Left ventricle myocardium superior (tissue), 1 donor: Measurements from ENCODE around the gene HOXD12. TPM values are rescaled to one million over a fixed set of nuclear protein-coding genes. Genes with fewer than 3 reads are reported as not detected.

Experiments used
- ATAC-seq: fragments of 200-7000 bp; cut with Tn5 transposase; one replicate; pipeline ENCODE4 v1.9.1; 2020; ENCODE audit warnings: mild to moderate bottlenecking, moderate library complexity
- DNase-seq: peaks from one replicate; pipeline ENCODE4 v3.0.0-alpha.2; 2020
- intact Hi-C: fragments of 100-400 bp; cut with micrococcal nuclease; formaldehyde crosslinking; loops from one replicate; pipeline ENCODE4 v1.11.0; 2022
- total RNA-seq: library from RNA; stranded (reverse); fragmentation: NEBNext Ultra II Directional; extraction: Animal tissue kit (Norgen Biotek cat#: 25700); gene quantifications from one replicate; pipeline ENCODE4 v1.2.1, GENCODE V29; 2021
- donor health status: DM: no; HTN: yes; CAD: no; lungs with severe emphysema.

The HOXD12 gene
- total RNA-seq, 1 donor from 2014 or later, result not detected

DNA sequence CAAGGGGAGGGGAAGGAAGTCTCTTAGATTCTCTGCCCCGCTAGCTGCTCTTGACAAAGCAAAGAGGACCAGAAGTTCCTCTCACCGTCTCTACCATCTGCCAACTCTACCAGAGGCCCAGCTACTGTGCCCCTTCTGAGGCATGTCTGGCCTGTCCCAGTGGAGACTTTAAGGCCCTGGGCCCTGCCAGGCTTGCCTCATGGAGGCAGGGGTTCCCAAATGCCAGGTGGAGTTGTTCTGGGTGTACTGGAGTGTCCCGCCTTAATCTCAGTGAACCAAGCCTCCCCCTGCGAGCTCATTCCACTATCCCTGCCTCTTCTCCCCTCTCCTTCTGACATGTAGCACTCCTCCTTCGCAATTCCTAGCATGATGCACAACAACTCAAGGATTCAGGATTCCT is 2.2 kb downstream of the HOXD12 start:
- DNase-seq, result no peak
- intact Hi-C loops, result no loop called here
- ATAC-seq, result no peak

DNA sequence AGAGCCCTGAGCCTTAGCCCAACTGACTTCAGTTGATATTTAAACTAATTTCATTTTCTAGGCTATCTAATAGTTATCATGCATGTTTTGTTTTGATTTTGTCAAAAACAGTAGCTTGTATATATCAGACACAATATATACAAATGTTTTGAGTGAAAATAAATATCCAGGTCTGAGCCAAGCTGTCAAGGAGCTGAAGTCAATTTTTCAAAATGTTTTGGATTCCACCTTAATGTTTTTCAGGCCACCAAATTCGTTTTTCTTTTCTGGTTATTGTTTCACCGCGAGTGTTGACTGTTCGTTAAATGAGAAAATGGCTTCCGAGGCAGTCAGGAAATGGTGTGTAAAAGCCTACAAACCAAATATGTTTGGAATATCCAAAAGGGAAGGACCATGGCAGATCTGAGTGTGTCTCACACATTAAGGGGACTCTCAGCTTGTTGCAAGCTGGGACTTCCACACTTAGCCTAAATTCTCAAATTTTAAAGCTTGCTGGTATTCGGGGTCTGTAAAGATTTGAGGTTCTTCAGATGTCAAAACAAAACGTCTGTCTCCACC is 2.8 kb downstream of the HOXD12 start:
- ATAC-seq, result no peak
- intact Hi-C loops, result no loop called here
- no peak for DNase-seq

- no peak for DNase-seq
- ATAC-seq, result no peak
- intact Hi-C loops, result no loop called here
Measured at GRCh38 chr2:176103194-176103593, 3.6 kb downstream of the HOXD12 start.

GRCh38 chr2:176103742-176104315 is 4.2 kb downstream of the HOXD12 start:
- intact Hi-C loops, result no loop called here
- DNase-seq, result no peak
- no peak for ATAC-seq

DNA sequence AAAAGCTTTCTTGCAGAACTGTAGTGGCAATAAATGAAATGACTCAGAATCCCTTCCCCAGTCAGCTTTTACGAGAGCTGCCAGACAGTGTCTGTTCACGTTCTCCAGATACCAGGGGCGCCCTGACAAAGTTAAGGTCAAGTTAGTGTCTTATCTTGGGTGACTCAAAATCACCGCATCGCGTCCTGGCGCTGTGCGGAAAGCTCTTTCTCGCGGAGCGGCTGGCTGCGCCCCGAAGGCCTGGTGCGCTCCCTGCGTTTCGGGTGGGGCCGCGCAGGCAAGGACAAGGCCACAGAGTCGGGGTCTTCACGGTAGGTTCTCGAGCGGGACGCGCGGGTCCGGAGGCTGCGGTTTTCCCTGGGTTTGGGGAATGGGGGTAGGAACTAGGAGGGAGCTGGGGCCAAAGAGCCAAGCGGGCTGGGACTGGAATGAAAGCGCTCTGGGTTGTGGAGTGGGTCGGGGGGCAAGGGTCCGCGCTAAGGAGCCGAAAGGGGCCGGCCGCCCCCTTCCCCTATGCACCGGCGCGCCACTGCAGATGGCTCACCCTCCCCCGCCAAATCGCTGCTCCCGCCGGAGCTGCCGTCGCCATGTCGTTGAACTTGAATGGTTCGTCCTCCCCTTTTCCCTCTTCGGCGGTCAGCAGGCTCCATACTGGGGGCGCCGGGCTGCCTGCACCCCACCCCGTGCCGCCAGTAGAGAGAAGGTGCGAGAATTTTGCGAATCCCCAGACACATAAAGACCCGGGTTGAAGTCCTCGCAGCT is 4.9 kb downstream of the HOXD12 start:
- ATAC-seq (no peak), DNase-seq (no peak)
- intact Hi-C loops, result no loop called here

GRCh38 chr2:176105078-176105729 is 5.6 kb downstream of the HOXD12 start:
- ATAC-seq (no peak), DNase-seq (no peak)
- intact Hi-C loops, result no loop called here

DNA sequence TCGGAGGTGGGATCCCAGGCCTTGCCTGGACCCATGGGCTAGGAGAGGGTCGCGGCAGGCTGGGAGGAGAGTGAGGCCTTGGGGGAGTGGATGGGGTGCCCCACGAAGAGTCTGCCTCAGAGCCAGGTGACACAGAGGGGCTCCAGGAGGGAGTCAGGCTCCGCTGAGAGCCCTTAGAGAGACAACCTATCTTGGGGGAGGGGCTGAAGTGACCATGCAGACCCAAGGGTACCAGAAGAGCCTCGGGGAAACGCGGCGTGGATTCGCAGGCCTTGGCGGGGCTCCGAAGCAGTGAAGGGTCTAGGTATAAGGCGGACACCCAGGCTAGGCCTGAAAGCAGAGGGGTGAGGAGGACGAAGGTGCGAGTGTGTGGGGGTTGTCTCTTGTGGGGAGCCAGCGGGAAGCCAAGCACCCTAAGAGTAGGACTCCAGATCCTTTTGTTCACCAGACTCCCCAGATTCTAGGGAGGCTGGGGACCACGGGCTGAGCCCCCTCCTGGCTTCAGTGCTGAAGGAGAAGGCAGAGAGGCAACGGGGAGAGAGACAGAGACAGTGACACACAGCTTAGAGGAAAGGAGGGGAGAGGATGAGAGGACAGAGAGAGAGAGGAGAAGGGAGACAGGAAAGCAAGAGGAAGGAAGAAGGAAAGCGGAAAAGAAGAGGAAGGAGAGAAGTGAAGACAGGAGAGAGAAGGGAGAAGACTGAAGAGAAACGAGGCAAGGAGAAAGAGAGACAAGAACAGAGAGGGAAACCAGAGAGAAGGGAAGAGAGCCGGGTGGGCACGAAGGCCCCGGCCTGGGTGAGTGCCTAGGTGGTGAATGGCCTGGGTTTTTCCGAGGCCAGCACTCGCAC is 6.4 kb downstream of the HOXD12 start:
- intact Hi-C loops, result no loop called here
- no peak for ATAC-seq
- DNase-seq, result no peak

DNA sequence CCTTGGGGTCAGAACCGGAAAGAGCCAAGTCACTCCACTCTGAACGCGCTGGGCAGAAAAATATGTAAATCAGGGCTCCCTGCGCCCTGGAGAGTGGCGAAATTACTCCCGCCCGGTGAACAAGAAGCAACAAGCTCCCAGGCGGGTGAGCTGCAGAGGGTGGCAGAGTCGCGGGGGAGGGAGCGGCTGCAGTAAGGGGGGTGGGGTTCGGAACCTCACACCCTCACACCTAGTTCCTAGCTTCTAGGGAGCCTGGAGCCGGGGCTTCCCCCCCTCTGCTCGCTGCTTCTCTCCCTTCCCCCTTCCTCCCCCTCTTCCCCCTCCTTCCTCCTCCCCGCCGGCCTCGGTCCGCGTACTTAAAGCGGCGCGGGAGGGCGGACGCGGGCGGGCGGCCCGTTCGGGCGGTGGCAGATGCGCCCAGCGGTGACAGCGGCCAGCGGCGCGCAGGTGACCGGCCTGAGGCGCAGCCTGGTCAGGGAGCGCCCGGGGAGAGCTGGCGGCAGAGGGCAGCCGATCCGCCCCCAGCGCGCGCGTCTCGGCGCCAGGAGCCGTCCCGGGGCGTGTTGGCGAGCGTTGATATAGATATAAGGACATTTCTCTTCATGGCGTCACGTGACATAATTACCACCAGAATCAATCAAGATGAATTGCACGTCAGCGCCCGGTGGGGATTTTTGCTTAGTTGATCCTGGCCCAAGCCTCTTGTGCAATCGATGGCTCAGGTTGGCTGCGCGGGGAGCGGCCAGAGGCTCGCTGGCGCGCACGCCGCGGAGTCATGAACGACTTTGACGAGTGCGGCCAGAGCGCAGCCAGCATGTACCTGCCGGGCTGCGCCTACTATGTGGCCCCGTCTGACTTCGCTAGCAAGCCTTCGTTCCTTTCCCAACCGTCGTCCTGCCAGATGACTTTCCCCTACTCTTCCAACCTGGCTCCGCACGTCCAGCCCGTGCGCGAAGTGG is 7.3 kb downstream of the HOXD12 start, which contains the start of gene HOXD11:
TSS of gene HOXD11 (plus strand) at position 700 of the 959 bp plus-strand sequence. CDS start at position 776, 76 bp downstream.
- DNase-seq, result no peak
- intact Hi-C loops, result no loop called here
- no peak for ATAC-seq

- DNase-seq, result no peak
- ATAC-seq, result no peak
Measured at GRCh38 chr2:176107731-176108181, 8.2 kb downstream of the HOXD12 start.

GRCh38 chr2:176109192-176109901 is 9.8 kb downstream of the HOXD12 start:
- ATAC-seq (no peak), DNase-seq (no peak)
- intact Hi-C loops, result no loop called here

More at GRCh38 chr2:176107731-176108181, 8.2 kb downstream of the HOXD12 start:
- intact Hi-C loops, result no loop called here

- no peak for ATAC-seq
- intact Hi-C loops, result no loop called here
- no peak for DNase-seq
Measured at GRCh38 chr2:176109946-176110345, 10.4 kb downstream of the HOXD12 start.

- ATAC-seq (no peak), DNase-seq (no peak)
- intact Hi-C loops, result no loop called here
Measured at GRCh38 chr2:176110415-176111308, 11.1 kb downstream of the HOXD12 start.

DNA sequence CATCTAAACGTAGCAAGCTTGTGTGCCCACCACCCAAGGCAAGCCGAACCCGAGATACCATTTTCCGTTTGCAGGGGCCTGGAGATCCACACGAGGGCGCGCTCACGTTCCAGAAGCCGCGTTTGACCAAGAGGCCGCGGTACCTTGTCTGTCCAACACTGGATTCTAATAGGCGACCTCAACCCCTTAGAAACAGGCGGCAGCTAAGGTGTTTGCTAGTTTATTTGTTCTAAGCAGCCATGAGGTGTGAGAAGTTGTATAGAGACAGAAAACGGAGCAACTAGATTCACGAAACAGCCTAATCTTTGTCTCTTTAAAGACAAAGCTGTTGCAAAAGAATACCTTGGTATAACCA is 11.7 kb downstream of the HOXD12 start:
- DNase-seq (no peak), ATAC-seq (no peak)
- intact Hi-C loops, result no loop called here

- DNase-seq (no peak), ATAC-seq (no peak)
- intact Hi-C loops, result no loop called here
Measured at GRCh38 chr2:176111846-176112374, 12.3 kb downstream of the HOXD12 start.

DNA sequence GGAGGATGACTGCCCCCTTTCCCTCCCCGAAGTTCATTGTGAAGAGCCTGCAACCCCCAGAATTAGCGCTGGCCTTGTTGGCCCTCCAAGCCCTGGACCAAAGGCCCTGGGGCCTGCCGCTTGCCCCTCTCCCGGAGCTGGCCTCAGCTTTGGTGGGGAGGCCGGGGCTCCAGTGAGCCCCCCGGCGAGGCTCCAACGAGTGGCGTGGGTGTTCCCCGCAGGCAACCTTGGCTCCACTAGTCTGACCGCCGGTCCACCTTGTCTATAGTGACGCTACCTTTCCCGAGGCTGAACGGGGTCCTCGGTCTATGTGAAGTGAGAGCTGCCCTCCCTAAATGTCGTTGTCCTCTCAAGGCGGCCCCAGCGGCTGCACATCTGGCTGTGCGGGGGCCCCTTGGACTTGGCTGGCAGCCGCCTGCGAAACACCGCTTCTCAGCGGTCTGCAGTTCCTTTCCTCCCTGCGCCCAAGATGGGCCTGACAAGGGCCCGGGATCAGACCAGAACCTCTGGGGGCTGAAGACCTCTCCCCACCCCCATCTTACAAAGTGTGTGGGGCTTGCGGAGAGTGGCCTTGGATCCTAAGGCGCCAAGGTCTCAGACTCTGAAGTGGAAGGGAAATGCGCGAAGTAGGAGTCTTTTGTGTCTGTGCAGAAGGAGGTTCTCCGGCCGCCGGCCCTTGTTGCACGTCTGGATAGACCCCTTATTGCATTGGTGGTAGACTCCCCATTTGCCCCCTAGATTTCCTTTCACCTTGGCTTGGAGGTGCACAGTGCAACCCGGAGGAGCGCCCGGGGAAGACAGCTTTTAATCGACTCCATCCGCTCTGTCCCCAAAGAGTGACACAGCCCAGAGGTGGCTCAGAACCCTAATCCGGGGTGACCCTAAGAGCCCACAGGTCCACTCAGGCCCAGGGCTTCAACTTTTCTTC is 13.0 kb downstream of the HOXD12 start:
- ATAC-seq, result no peak
- intact Hi-C loops, result no loop called here
- DNase-seq, result no peak
